Panc1 (cell line): ENCODE results near the gene NTRK3.

Experiments used
- POLR2AphosphoS5 ChIP-seq: IDR thresholded peaks from 2 replicates; pipeline ENCODE4 v1.6.1; 2012; ENCODE audit warnings: mild to moderate bottlenecking, low read depth, low read length, moderate library complexity
- TCF7L2 ChIP-seq: IDR thresholded peaks from 2 replicates; pipeline ENCODE4 v1.6.1; 2011; ENCODE audit warnings: mild to moderate bottlenecking, low read depth, low read length, inconsistent platforms
- TF ChIP-seq, protein P1 (sequence below): fragments of 450-650 bp; IDR thresholded peaks from 2 replicates; pipeline ENCODE4 v1.5.1; 2017; ENCODE audit warnings: mild to moderate bottlenecking

DNA sequence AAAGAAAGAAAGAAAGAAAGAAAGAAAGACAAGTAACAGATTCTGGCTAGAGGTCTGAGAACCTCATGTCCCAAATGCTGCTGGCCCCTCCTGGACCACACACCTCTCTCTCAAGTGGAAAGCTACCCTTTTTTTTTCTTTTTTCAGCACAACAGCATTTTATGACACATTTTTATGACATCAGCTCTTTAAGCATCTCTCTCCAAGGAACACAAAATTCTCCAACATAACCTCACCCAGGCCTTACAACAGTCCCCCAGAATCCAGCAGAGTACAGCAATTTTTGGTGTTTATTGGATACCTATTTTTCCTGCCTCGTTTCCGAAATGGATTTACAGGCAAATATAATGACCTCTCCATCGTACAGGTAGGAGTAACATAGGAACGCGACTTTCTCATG is 11.2 kb upstream of the NTRK3 start:
- TF ChIP-seq, protein P1, sequence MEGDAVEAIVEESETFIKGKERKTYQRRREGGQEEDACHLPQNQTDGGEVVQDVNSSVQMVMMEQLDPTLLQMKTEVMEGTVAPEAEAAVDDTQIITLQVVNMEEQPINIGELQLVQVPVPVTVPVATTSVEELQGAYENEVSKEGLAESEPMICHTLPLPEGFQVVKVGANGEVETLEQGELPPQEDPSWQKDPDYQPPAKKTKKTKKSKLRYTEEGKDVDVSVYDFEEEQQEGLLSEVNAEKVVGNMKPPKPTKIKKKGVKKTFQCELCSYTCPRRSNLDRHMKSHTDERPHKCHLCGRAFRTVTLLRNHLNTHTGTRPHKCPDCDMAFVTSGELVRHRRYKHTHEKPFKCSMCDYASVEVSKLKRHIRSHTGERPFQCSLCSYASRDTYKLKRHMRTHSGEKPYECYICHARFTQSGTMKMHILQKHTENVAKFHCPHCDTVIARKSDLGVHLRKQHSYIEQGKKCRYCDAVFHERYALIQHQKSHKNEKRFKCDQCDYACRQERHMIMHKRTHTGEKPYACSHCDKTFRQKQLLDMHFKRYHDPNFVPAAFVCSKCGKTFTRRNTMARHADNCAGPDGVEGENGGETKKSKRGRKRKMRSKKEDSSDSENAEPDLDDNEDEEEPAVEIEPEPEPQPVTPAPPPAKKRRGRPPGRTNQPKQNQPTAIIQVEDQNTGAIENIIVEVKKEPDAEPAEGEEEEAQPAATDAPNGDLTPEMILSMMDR, result no peak
- no peak for TF ChIP-seq TCF7L2
- no peak for TF ChIP-seq POLR2AphosphoS5
